Keratinocyte (primary cell): ENCODE data around the gene ABCC3. TPM values are rescaled to one million over a fixed set of nuclear protein-coding genes. Genes with fewer than 3 reads are reported as not detected.
A peak's percentile ranks its signal among the peaks of the same experiment; 100 is the strongest.

ENCODE experiments used
- DNase-seq: peaks from one replicate; pipeline ENCODE4 v3.0.0-alpha.2; 2011; ENCODE audit warnings: low read depth, missing footprints, low spot score
- FAIRE-seq: peaks from 2 replicates; lab custom pipeline; 2011; peaks lifted over from hg19 to GRCh38; lab: Jason Lieb, UNC
- H2AFZ ChIP-seq: 2 replicates; pipeline ENCODE4 v1.6.0; 2012; ENCODE audit warnings: low read length, control low read depth, inconsistent platforms; ENCODE audit not compliant: control insufficient read depth
- H3K27ac ChIP-seq: 2 replicates; pipeline ENCODE4 v1.5.1; 2011; ENCODE audit warnings: low read length; ENCODE audit not compliant: control insufficient read depth, insufficient read depth
- H3K27me3 ChIP-seq: 3 replicates; pipeline ENCODE4 v1.6.0; 2011; ENCODE audit warnings: low read length; ENCODE audit not compliant: control insufficient read depth, insufficient read depth; ENCODE audit errors: extremely low read depth
- H3K36me3 ChIP-seq, 2 experiments: 2 replicates in 1 of 2; 3 replicates in 1 of 2; pipeline ENCODE4 v1.5.1; 2011; ENCODE audit warnings: low read length in 2 of 2, mild to moderate bottlenecking in 1 of 2; ENCODE audit not compliant: control insufficient read depth in 2 of 2, insufficient read depth in 2 of 2; ENCODE audit errors: extremely low read depth in 1 of 2
- H3K4me1 ChIP-seq: 3 replicates; pipeline ENCODE4 v1.5.1; 2011; ENCODE audit warnings: low read length; ENCODE audit not compliant: control insufficient read depth, insufficient read depth; ENCODE audit errors: extremely low read depth
- H3K4me2 ChIP-seq: 3 replicates; pipeline ENCODE4 v1.6.0; 2011; ENCODE audit warnings: low read depth, low read length; ENCODE audit not compliant: control insufficient read depth, insufficient read depth; ENCODE audit errors: extremely low read depth
- H3K4me3 ChIP-seq, 3 experiments: fragments of 200-600 bp in 1 of 3; sonication (generic) in 1 of 3; 2 replicates in 2 of 3; 3 replicates in 1 of 3; pipeline ENCODE4 v1.5.1; 2011 to 2016; ENCODE audit warnings: low read length in 3 of 3, mild to moderate bottlenecking in 3 of 3, control low read depth in 2 of 3, inconsistent platforms in 1 of 3, low read depth in 1 of 3, mixed read lengths in 1 of 3, mixed run types in 1 of 3, moderate library complexity in 1 of 3; ENCODE audit not compliant: control insufficient read depth in 2 of 3, insufficient read depth in 2 of 3; ENCODE audit errors: extremely low read depth in 1 of 3
- H3K79me2 ChIP-seq: 2 replicates; pipeline ENCODE4 v1.6.0; 2012; ENCODE audit warnings: low read length; ENCODE audit not compliant: control insufficient read depth, insufficient read depth
- H3K9ac ChIP-seq: 3 replicates; pipeline ENCODE4 v1.6.0; 2011; ENCODE audit warnings: low read length; ENCODE audit not compliant: control insufficient read depth, insufficient read depth; ENCODE audit errors: extremely low read depth
- H3K9me1 ChIP-seq: 3 replicates; pipeline ENCODE4 v1.6.0; 2011; ENCODE audit warnings: low read length; ENCODE audit not compliant: control insufficient read depth, insufficient read depth; ENCODE audit errors: extremely low read depth
- H3K9me3 ChIP-seq: 2 replicates; pipeline ENCODE4 v1.5.1; 2012; ENCODE audit warnings: low read depth, low read length; ENCODE audit not compliant: control insufficient read depth
- H4K20me1 ChIP-seq: 3 replicates; pipeline ENCODE4 v1.6.0; 2011; ENCODE audit warnings: low read length; ENCODE audit not compliant: control insufficient read depth, insufficient read depth; ENCODE audit errors: extremely low read depth
- CTCF ChIP-seq, 3 experiments: IDR thresholded peaks in 1 of 3; conservative IDR thresholded peaks in 1 of 3; optimal IDR thresholded peaks in 1 of 3; 2 replicates in 2 of 3; 3 replicates in 1 of 3; pipeline versions ENCODE3 to v1.5.1; 2011; ENCODE audit warnings: low read length in 3 of 3, mild to moderate bottlenecking in 3 of 3, moderate library complexity in 2 of 3, control low read depth in 1 of 3, inconsistent platforms in 1 of 3; ENCODE audit not compliant: insufficient read depth in 2 of 3; ENCODE audit errors: extremely low read depth in 1 of 3
- EZH2 ChIP-seq: IDR thresholded peaks from one replicate; pipeline ENCODE4 v1.6.1; 2012; ENCODE audit warnings: inconsistent platforms, mild to moderate bottlenecking, low read length, moderate library complexity
- dilution Hi-C: fragments of 300-500 bp; cut with MboI; formaldehyde crosslinking; loops from one replicate; pipeline ENCODE4 v1.7.0; 2020; ENCODE audit warnings: low sequenced_read_pairs; ENCODE audit not compliant: extremely low pct_ligation_motif_present
- polyA plus RNA-seq, 5 experiments: library from polyadenylated mRNA; depleted of rRNA in 3 of 5; stranded (reverse) in 3 of 5; stranded (forward) in 1 of 5; unstranded in 1 of 5; fragments of >200 nt; gene quantifications; 1 replicate in 1 of 5; 2 replicates in 3 of 5; 3 replicates in 1 of 5; pipeline versions ENCODE4 v1.2.1 to v1.2.3, GENCODE V29; 2011 to 2012; ENCODE audit warnings: missing spikeins in 2 of 5, low read depth in 1 of 5, low replicate concordance in 1 of 5

The ABCC3 gene
- polyA plus RNA-seq, 1 donor (not counting 4 experiments of a cell fraction or from before 2014, with no cell fraction given): 41.7 TPM

- H3K9ac ChIP-seq: peak overlapping the region; percentile 28
- TF ChIP-seq EZH2 (no peak), CTCF (optimal IDR thresholded peaks at IDR 0.05 in 1 of 3, IDR thresholded peaks at IDR 0.05 in 1 of 3, conservative IDR thresholded peaks at IDR 0.05 in 1 of 3; ENCODE audit: extremely low read depth in 1 of 3, insufficient read depth in 2 of 3, low read length in 3 of 3) (no peak)
Observed at GRCh38 chr17:50672831-50673551, 38.3 kb downstream of the ABCC3 start.

GRCh38 chr17:50675190-50675589 lies 40.5 kb downstream of the ABCC3 start:
- FAIRE-seq (no peak), DNase-seq (no peak)
- dilution Hi-C loops: no loop called here
- no peak overlapping the region for H3K4me2 ChIP-seq
- H3K36me3 ChIP-seq: peaks cover 8 to 28% of the 10 kb centered on the region in 2 experiments
- H3K27me3 ChIP-seq: no peaks in the 10 kb centered on the region
- H3K27ac ChIP-seq: no peak overlapping the region
- no peaks in the 10 kb centered on the region for H3K9me3 ChIP-seq
- H3K4me1 ChIP-seq: peaks cover 33% of the 10 kb centered on the region
- H3K4me3 ChIP-seq: no peak overlapping the region
- no peak overlapping the region for H2AFZ ChIP-seq
- peaks cover 2% of the 10 kb centered on the region for H3K9me1 ChIP-seq
- TF ChIP-seq CTCF (optimal IDR thresholded peaks at IDR 0.05 in 1 of 3, IDR thresholded peaks at IDR 0.05 in 1 of 3, conservative IDR thresholded peaks at IDR 0.05 in 1 of 3; ENCODE audit: extremely low read depth in 1 of 3, insufficient read depth in 2 of 3, low read length in 3 of 3) (no peak), EZH2 (no peak)
- H3K79me2 ChIP-seq: no peaks in the 10 kb centered on the region
- H3K9ac ChIP-seq: no peak overlapping the region
- H4K20me1 ChIP-seq: no peaks in the 10 kb centered on the region

More at GRCh38 chr17:50672831-50673551, 38.3 kb downstream of the ABCC3 start:
- Histone ChIP-seq H3K27ac (peak overlapping the region; percentile 66), H3K9me1 (peaks cover 2% of the 10 kb centered on the region), H3K4me3 (no peak overlapping the region), H3K79me2 (no peaks in the 10 kb centered on the region), H3K4me2 (peak overlapping the region; percentile 41), H4K20me1 (no peaks in the 10 kb centered on the region), H2AFZ (no peak overlapping the region), H3K27me3 (no peaks in the 10 kb centered on the region), H3K36me3 (peaks cover 6 to 22% of the 10 kb centered on the region in 2 experiments), H3K4me1 (peaks cover 42% of the 10 kb centered on the region), H3K9me3 (no peaks in the 10 kb centered on the region)
- dilution Hi-C loops: no loop called here
- DNase-seq (peak; percentile 79), FAIRE-seq (peak; percentile 90)
